Endodermal cell (in vitro differentiated cells): ENCODE measurements around the gene CYP4V2. TPM values are rescaled to one million over a fixed set of nuclear protein-coding genes. Genes with fewer than 3 reads are reported as not detected.

Experiments used
- DNase-seq: peaks from one replicate; pipeline ENCODE4 v3.0.0-alpha.2; 2017
- H3K27ac ChIP-seq: 2 replicates; pipeline ENCODE4 v1.5.1; 2013; ENCODE audit warnings: mild to moderate bottlenecking, low read depth, low read length, moderate library complexity
- H3K27me3 ChIP-seq: 2 replicates; pipeline ENCODE4 v1.6.1; 2013; ENCODE audit warnings: mild to moderate bottlenecking, low read length, moderate library complexity; ENCODE audit not compliant: insufficient read depth, control insufficient read depth, poor library complexity, severe bottlenecking
- H3K36me3 ChIP-seq: 2 replicates; pipeline ENCODE4 v1.7.0; 2013; ENCODE audit warnings: mild to moderate bottlenecking, low read length, moderate library complexity; ENCODE audit not compliant: control insufficient read depth, insufficient read depth
- H3K4me1 ChIP-seq: one replicate; pipeline ENCODE4 v1.7.0; 2013; ENCODE audit warnings: low read length; ENCODE audit not compliant: control insufficient read depth, insufficient read depth
- H3K4me3 ChIP-seq: 2 replicates; pipeline ENCODE4 v1.5.1; 2013; ENCODE audit warnings: mild to moderate bottlenecking, low read length, moderate library complexity
- H3K9ac ChIP-seq: 2 replicates; pipeline ENCODE4 v1.6.1; 2013; ENCODE audit warnings: mild to moderate bottlenecking, low read length, moderate library complexity; ENCODE audit not compliant: poor library complexity, severe bottlenecking; ENCODE audit errors: extremely low read depth
- H3K9me3 ChIP-seq: 2 replicates; pipeline ENCODE4 v1.6.1; 2013; ENCODE audit warnings: mild to moderate bottlenecking, low read length, moderate library complexity; ENCODE audit not compliant: control insufficient read depth
- H3K27ac Mint-ChIP-seq: 2 replicates; pipeline ENCODE4 v1.8.0; 2020; ENCODE audit warnings: mixed read lengths
- H3K27me3 Mint-ChIP-seq: 2 replicates; pipeline ENCODE4 v1.8.0; 2021; ENCODE audit warnings: mild to moderate bottlenecking, mixed read lengths; ENCODE audit not compliant: insufficient read depth
- H3K36me3 Mint-ChIP-seq: 2 replicates; pipeline ENCODE4 v1.8.0; 2020; ENCODE audit warnings: low read depth, mixed read lengths
- H3K4me1 Mint-ChIP-seq: 2 replicates; pipeline ENCODE4 v1.8.0; 2020; ENCODE audit warnings: mixed read lengths
- H3K4me3 Mint-ChIP-seq: 2 replicates; pipeline ENCODE4 v1.8.0; 2020; ENCODE audit warnings: mild to moderate bottlenecking, moderate library complexity, mixed read lengths
- H3K9me3 Mint-ChIP-seq: 2 replicates; pipeline ENCODE4 v1.8.0; 2020; ENCODE audit warnings: mild to moderate bottlenecking, mixed read lengths
- CTCF ChIP-seq: fragments of 200-600 bp; sonication (generic); conservative IDR thresholded peaks from 2 replicates; pipeline ENCODE4 v1.5.0; 2021; ENCODE audit warnings: antibody characterized with exemption, mild to moderate bottlenecking
- WGBS, 2 experiments: methylation state at CpG; one replicate each; pipeline versions ENCODE4 v1.1.5 to v1.1.7; 2013; ENCODE audit warnings: missing lambda C conversion rate in 2 of 2, mixed read lengths in 1 of 2; ENCODE audit not compliant: insufficient coverage in 1 of 2, insufficient read length in 1 of 2; 5-methylcytosine and 5-hydroxymethylcytosine counted together
- total RNA-seq, 2 donors: library from RNA; stranded (reverse); fragmentation: NEBNext Ultra II Directional in 1 of 2; extraction: Animal tissue kit (Norgen Biotek cat#: 25700) in 1 of 2; gene quantifications; 2 replicates in 1 of 2; 3 replicates in 1 of 2; pipeline ENCODE4 v1.2.1, GENCODE V29; 2021

CYP4V2 gene
- total RNA-seq, 2 donors from 2014 or later: 2.0 to 2.1 TPM

- Mint-ChIP-seq H3K36me3 (no peaks in the 10 kb centered on the region), H3K4me3 (no peak overlapping the region), H3K4me1 (no peaks in the 10 kb centered on the region), H3K27me3 (peaks cover 44% of the 10 kb centered on the region), H3K27ac (no peak overlapping the region), H3K9me3 (no peaks in the 10 kb centered on the region)
- H3K27ac ChIP-seq: no peak overlapping the region
- 80 to 88% methylated on average over 8 to 9 of the region's 9 CpGs for WGBS, 2 experiments
- H3K27me3 ChIP-seq: peaks cover 42% of the 10 kb centered on the region
- H3K9me3 ChIP-seq: no peaks in the 10 kb centered on the region
- H3K9ac ChIP-seq: no peak overlapping the region
- H3K4me3 ChIP-seq: no peak overlapping the region
- no peak for TF ChIP-seq CTCF
- H3K36me3 ChIP-seq: no peaks in the 10 kb centered on the region
- H3K4me1 ChIP-seq: peaks cover 6% of the 10 kb centered on the region
- no peak for DNase-seq
Observed at GRCh38 chr4:186146458-186146857, 44.9 kb upstream of the CYP4V2 start.

- WGBS, 2 experiments: 100% methylated on average over 1 of the region's 1 CpG; no CpG with 5 or more reads in 1 of the 2 experiments
- no peak overlapping the region for H3K27ac Mint-ChIP-seq
- no peaks in the 10 kb centered on the region for H3K4me1 Mint-ChIP-seq
- H3K4me1 ChIP-seq: peaks cover 6% of the 10 kb centered on the region
- no peak overlapping the region for H3K27ac ChIP-seq
- H3K36me3 Mint-ChIP-seq: peaks cover 2% of the 10 kb centered on the region
- DNase-seq: no peak
- no peak for TF ChIP-seq CTCF
- no peak overlapping the region for H3K4me3 ChIP-seq
- no peaks in the 10 kb centered on the region for H3K9me3 ChIP-seq
- H3K27me3 ChIP-seq: peaks cover 34% of the 10 kb centered on the region
- H3K9ac ChIP-seq: no peak overlapping the region
- no peaks in the 10 kb centered on the region for H3K9me3 Mint-ChIP-seq
- no peak overlapping the region for H3K4me3 Mint-ChIP-seq
- no peaks in the 10 kb centered on the region for H3K36me3 ChIP-seq
- peaks cover 33% of the 10 kb centered on the region for H3K27me3 Mint-ChIP-seq
Observed at GRCh38 chr4:186148336-186148975, 42.9 kb upstream of the CYP4V2 start.

- no peaks in the 10 kb centered on the region for H3K9me3 ChIP-seq
- H3K36me3 ChIP-seq: no peaks in the 10 kb centered on the region
- peaks cover 26% of the 10 kb centered on the region for H3K27me3 ChIP-seq
- Mint-ChIP-seq H3K27ac (no peak overlapping the region), H3K4me1 (no peaks in the 10 kb centered on the region), H3K9me3 (no peaks in the 10 kb centered on the region), H3K4me3 (peak overlapping the region; percentile 35), H3K27me3 (peaks cover 24% of the 10 kb centered on the region), H3K36me3 (peaks cover 2% of the 10 kb centered on the region)
- peak; percentile 90 for TF ChIP-seq CTCF
- H3K9ac ChIP-seq: no peak overlapping the region
- DNase-seq: peak; percentile 96
- H3K4me3 ChIP-seq: no peak overlapping the region
- H3K4me1 ChIP-seq: peaks cover 6% of the 10 kb centered on the region
- H3K27ac ChIP-seq: no peak overlapping the region
- whole genome bisulfite sequencing, 2 experiments: 68 to 83% methylated on average over 10 to 14 of the region's 14 CpGs
Observed at GRCh38 chr4:186149872-186150271, 41.5 kb upstream of the CYP4V2 start.
